ENCODE results near the gene POGZ.

- TF ChIP-seq POLR2AphosphoS5 (IDR thresholded peaks at IDR 0.05) (no peak), CTCF (IDR thresholded peaks at IDR 0.05) (no peak), POLR2A (IDR thresholded peaks at IDR 0.05) (no peak), EP300 (IDR thresholded peaks at IDR 0.05; ENCODE audit: low read depth) (no peak)
Measured at GRCh38 chr1:151416231-151416630, 43.1 kb downstream of the POGZ start.
